Tibial nerve (tissue), 4 donors: ENCODE measurements around the gene ATP13A1.

Experiments
- CTCF ChIP-seq, 5 experiments: fragments of 200-600 bp in 3 of 5; fragments of 450-650 bp in 2 of 5; sonication (generic) in 3 of 5; IDR thresholded peaks; one replicate each; pipeline ENCODE4 v1.5.1; 2016 to 2019; ENCODE audit warnings: antibody characterized with exemption in 5 of 5, mild to moderate bottlenecking in 3 of 5, moderate library complexity in 2 of 5
- EP300 ChIP-seq, 2 donors: sonication (generic); formaldehyde crosslinking; IDR thresholded peaks; one replicate each; pipeline ENCODE4 v1.6.1; 2017; ENCODE audit warnings: antibody characterized with exemption in 2 of 2, mild to moderate bottlenecking in 1 of 2
- POLR2A ChIP-seq, 2 donors: fragments of 450-650 bp; IDR thresholded peaks; one replicate each; pipeline ENCODE4 v1.6.1; 2017; ENCODE audit warnings: antibody characterized with exemption in 2 of 2, mild to moderate bottlenecking in 2 of 2, moderate library complexity in 2 of 2

GRCh38 chr19:19686580-19686979 lies 23.1 kb upstream of the ATP13A1 start:
- TF ChIP-seq CTCF (IDR thresholded peaks at IDR 0.05) (no peak), POLR2A (IDR thresholded peaks at IDR 0.05) (no peak), EP300 (IDR thresholded peaks at IDR 0.05) (no peak)
